OCI-LY7 (cell line): ENCODE measurements around the gene P2RY14.

ENCODE experiments used
- EZH2phosphoT487 ChIP-seq: fragments of 200-600 bp; sonication (generic); IDR thresholded peaks from 2 replicates; pipeline ENCODE4 v1.6.1; 2018; ENCODE audit warnings: low read depth, borderline replicate concordance, mild to moderate bottlenecking, mixed run types, antibody characterized with exemption, low read length, moderate library complexity, mixed read lengths
- TF ChIP-seq, protein P1 (sequence below): fragments of 200-600 bp; sonication (generic); conservative IDR thresholded peaks from 2 replicates; pipeline ENCODE4 v1.5.1; 2014; ENCODE audit warnings: mild to moderate bottlenecking, antibody characterized with exemption, low read length, moderate library complexity, mixed read lengths

DNA sequence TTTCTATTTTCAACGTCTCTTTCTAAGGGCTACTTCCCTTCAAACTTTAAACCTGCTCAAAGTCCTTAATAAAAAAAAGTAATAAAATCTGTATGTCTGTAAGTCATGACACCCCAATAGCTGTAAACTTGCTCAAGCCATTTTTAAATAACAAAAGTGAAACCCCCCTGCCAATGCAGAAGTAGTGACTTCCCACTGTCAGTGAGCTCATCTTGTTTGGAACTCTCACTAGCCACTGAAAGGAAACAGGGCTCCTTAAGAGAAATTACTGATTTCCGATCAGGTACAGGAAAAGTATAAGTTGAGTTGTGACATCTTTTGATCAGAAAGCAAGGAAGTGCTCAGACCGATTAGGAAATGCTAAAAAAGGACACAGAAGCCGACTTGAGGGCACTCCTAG is 47.7 kb downstream of the P2RY14 start:
- TF ChIP-seq, protein P1, sequence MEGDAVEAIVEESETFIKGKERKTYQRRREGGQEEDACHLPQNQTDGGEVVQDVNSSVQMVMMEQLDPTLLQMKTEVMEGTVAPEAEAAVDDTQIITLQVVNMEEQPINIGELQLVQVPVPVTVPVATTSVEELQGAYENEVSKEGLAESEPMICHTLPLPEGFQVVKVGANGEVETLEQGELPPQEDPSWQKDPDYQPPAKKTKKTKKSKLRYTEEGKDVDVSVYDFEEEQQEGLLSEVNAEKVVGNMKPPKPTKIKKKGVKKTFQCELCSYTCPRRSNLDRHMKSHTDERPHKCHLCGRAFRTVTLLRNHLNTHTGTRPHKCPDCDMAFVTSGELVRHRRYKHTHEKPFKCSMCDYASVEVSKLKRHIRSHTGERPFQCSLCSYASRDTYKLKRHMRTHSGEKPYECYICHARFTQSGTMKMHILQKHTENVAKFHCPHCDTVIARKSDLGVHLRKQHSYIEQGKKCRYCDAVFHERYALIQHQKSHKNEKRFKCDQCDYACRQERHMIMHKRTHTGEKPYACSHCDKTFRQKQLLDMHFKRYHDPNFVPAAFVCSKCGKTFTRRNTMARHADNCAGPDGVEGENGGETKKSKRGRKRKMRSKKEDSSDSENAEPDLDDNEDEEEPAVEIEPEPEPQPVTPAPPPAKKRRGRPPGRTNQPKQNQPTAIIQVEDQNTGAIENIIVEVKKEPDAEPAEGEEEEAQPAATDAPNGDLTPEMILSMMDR = no peak
- no peak for TF ChIP-seq EZH2phosphoT487
